ENCODE data around the gene SYNJ1. TPM values are rescaled to one million over a fixed set of nuclear protein-coding genes. Genes with fewer than 3 reads are reported as not detected.
A peak's percentile ranks its signal among the peaks of the same experiment; 100 is the strongest.

The SYNJ1 gene
- total RNA-seq, 3 donors from 2014 or later (not counting 1 experiment from before 2014, with no cell fraction given) = 16.2 to 22.4 (median 20.1) TPM

DNA sequence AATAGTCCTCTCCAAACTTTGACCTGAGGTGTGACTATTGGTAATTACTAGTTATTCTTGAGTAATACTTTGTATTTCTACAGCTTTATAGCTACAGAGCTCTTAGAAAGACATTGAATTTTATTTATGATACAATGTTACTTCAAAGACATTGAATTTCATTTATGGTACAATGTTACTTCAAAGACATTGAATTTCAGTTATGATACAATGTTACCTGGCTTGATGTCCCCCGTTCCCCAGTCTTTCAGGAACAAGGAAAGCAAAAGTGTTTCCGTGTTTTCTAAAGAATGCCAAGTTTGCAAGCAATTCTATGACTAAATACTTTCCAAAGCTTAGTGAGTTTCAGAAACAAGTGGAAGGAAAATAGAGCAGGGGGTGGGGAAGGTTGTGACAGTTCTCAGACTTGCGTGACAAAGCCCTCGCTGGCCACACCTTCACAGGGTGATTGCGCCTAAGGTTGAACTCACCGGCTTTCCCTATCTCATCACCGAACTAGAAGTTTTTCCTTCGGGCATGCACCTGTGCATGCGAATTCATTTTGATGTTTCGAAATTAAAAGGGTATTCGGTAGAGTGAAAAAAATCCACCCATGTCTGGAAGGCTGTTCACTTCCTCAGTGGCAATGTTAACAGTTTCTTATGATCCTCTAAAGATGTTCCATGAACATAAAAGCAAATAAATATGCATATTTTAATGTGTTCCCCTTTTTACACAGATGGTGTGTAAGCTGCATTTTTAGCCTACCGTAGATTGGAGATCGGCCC is 44.7 kb upstream of the SYNJ1 start:
- peak; percentile 2 for TF ChIP-seq CTCF (IDR thresholded peaks at IDR 0.05)
- Mint-ChIP-seq H3K4me1 (peaks cover 47 to 51% of the 10 kb centered on the region in 2 donors), H3K36me3 (peaks cover 8% of the 10 kb centered on the region), H3K9me3 (peaks cover 0 to 2% of the 10 kb centered on the region in 2 donors), H3K27ac (peak overlapping the region; percentile 98 to 99), H3K27me3 (ENCODE audit: low read depth in 2 of 2) (peaks cover 3 to 8% of the 10 kb centered on the region in 2 donors), H3K4me3 (peak overlapping the region; percentile 100)
- DNase-seq = peak in 1 of 2 donors; percentile 77
- Histone ChIP-seq H3K4me1 (ENCODE audit: control insufficient read depth, insufficient read depth, low read length) (peaks cover 9% of the 10 kb centered on the region), H3K27me3 (ENCODE audit: control insufficient read depth, insufficient read depth, low read length) (no peaks in the 10 kb centered on the region), H3K4me3 (ENCODE audit: low read length) (peak overlapping the region; percentile 93), H3K27ac (ENCODE audit: low read length) (peak overlapping the region; percentile 97), H3K9me3 (ENCODE audit: control insufficient read depth, insufficient read depth, low read length) (peaks cover 3% of the 10 kb centered on the region), H3K36me3 (ENCODE audit: control insufficient read depth, insufficient read depth, low read length) (no peaks in the 10 kb centered on the region)
- intact Hi-C loops (cut with micrococcal nuclease) = loop anchor here (5.0 kb wide), 2 partner anchors 160 to 770 kb away; partner anchors contain the start of genes CFAP298, GART and SON
- WGBS (ENCODE audit: insufficient coverage) = 10% methylated on average over 9 of the region's 13 CpGs
- no peak for ATAC-seq

GRCh38 chr21:32770871-32771523 is 43.2 kb upstream of the SYNJ1 start:
- H3K27me3 ChIP-seq (ENCODE audit: control insufficient read depth, insufficient read depth, low read length) = no peaks in the 10 kb centered on the region
- H3K4me1 Mint-ChIP-seq = peaks cover 62 to 63% of the 10 kb centered on the region in 2 donors
- peaks cover 6% of the 10 kb centered on the region for H3K36me3 ChIP-seq (ENCODE audit: control insufficient read depth, insufficient read depth, low read length)
- H3K9me3 Mint-ChIP-seq = peaks cover 0 to 2% of the 10 kb centered on the region in 2 donors
- H3K36me3 Mint-ChIP-seq = peaks cover 8% of the 10 kb centered on the region
- ATAC-seq (peak; percentile 41 to 57 (median 43)), DNase-seq (no peak)
- H3K27ac ChIP-seq (ENCODE audit: low read length) = peak overlapping the region; percentile 75
- H3K4me1 ChIP-seq (ENCODE audit: control insufficient read depth, insufficient read depth, low read length) = peaks cover 9% of the 10 kb centered on the region
- H3K27me3 Mint-ChIP-seq (ENCODE audit: low read depth in 2 of 2) = peaks cover 3 to 8% of the 10 kb centered on the region in 2 donors
- peaks cover 3% of the 10 kb centered on the region for H3K9me3 ChIP-seq (ENCODE audit: control insufficient read depth, insufficient read depth, low read length)
- no peak for TF ChIP-seq CTCF (IDR thresholded peaks at IDR 0.05)
- peak overlapping the region; percentile 77 for H3K4me3 ChIP-seq (ENCODE audit: low read length)
- under 1% methylated on average over 56 of the region's 56 CpGs for WGBS (ENCODE audit: insufficient coverage)
- intact Hi-C loops (cut with micrococcal nuclease) = loop anchor here (1.0 to 5.0 kb wide), 3 partner anchors 43 to 771 kb away; partner anchors contain the start of genes CFAP298, GART, SON and SYNJ1
- H3K27ac Mint-ChIP-seq = peak overlapping the region; percentile 98 to 99
- peak overlapping the region; percentile 96 for H3K4me3 Mint-ChIP-seq

DNA sequence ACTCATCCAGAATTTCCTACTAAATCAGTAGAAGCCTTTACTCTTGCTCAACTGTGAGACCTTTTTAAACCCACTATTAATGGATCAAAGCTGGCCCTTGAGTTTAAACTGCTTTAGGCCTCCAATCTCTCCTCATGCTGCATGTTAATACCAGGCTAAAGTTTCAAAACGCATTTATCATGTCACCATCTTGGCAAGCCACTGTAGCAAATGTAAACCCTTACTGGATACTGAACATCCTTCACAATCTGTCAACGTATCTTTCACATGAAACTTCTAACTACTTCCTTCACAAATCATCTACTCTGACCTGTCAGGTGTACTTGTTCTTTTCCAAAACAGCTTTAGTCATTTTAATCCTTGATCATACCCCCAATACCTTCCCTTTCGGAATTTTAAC is 40.7 kb upstream of the SYNJ1 start:
- Histone ChIP-seq H3K4me3 (ENCODE audit: low read length) (no peak overlapping the region), H3K27ac (ENCODE audit: low read length) (no peak overlapping the region), H3K36me3 (ENCODE audit: control insufficient read depth, insufficient read depth, low read length) (peaks cover 8% of the 10 kb centered on the region), H3K9me3 (ENCODE audit: control insufficient read depth, insufficient read depth, low read length) (peaks cover 3% of the 10 kb centered on the region), H3K4me1 (ENCODE audit: control insufficient read depth, insufficient read depth, low read length) (peaks cover 9% of the 10 kb centered on the region), H3K27me3 (ENCODE audit: control insufficient read depth, insufficient read depth, low read length) (no peaks in the 10 kb centered on the region)
- H3K27me3 Mint-ChIP-seq (ENCODE audit: low read depth in 2 of 2) = peaks cover 3 to 8% of the 10 kb centered on the region in 2 donors
- no peak for TF ChIP-seq CTCF (IDR thresholded peaks at IDR 0.05)
- peaks cover 0 to 2% of the 10 kb centered on the region in 2 donors for H3K9me3 Mint-ChIP-seq
- peaks cover 8% of the 10 kb centered on the region for H3K36me3 Mint-ChIP-seq
- no peak for DNase-seq
- no peak overlapping the region for H3K27ac Mint-ChIP-seq
- intact Hi-C loops (cut with micrococcal nuclease) = no loop called here
- peaks cover 75 to 76% of the 10 kb centered on the region in 2 donors for H3K4me1 Mint-ChIP-seq
- 63% methylated on average over 3 of the region's 3 CpGs for WGBS (ENCODE audit: insufficient coverage)
- peak overlapping the region; percentile 0 for H3K4me3 Mint-ChIP-seq
- no peak for ATAC-seq
